Activated CD4-positive, alpha-beta T cell treated with anti-CD3 and anti-CD28 coated beads, Interleukin-2, Interleukin-4, amounts not matched to agents 100 ng/mL and 50 ng/mL, durations not matched to agents 16 hours and 8 hours (primary cell): ENCODE data around the gene ARHGAP29.
A peak's percentile ranks its signal among the peaks of the same experiment; 100 is the strongest.

Experiments used
- DNase-seq: peaks from one replicate; pipeline ENCODE4 v3.0.0-alpha.2; 2020; ENCODE audit warnings: low spot score

ARHGAP29 gene

GRCh38 chr1:94265011-94265422, 27.6 kb upstream of the ARHGAP29 start:
- no peak for DNase-seq

- no peak for DNase-seq
These were observed 23.4 kb upstream of the ARHGAP29 start for GRCh38 chr1:94260635-94261387.

GRCh38 chr1:94259635-94260289, 22.4 kb upstream of the ARHGAP29 start:
- no peak for DNase-seq

- DNase-seq: no peak
These were observed 21.5 kb upstream of the ARHGAP29 start for GRCh38 chr1:94258873-94259331.

GRCh38 chr1:94257444-94257843, 20.1 kb upstream of the ARHGAP29 start:
- DNase-seq: no peak

- no peak for DNase-seq
These were observed 18.1 kb upstream of the ARHGAP29 start for GRCh38 chr1:94255476-94255875.

GRCh38 chr1:94254073-94254810, 16.9 kb upstream of the ARHGAP29 start:
- DNase-seq: no peak

- no peak for DNase-seq
These were observed 16.2 kb upstream of the ARHGAP29 start for GRCh38 chr1:94253456-94254017.

GRCh38 chr1:94250341-94250740, 13.0 kb upstream of the ARHGAP29 start:
- no peak for DNase-seq

- DNase-seq: no peak
These were observed 11.7 kb upstream of the ARHGAP29 start for GRCh38 chr1:94248956-94249688.

- DNase-seq: peak; percentile 12
These were observed 10.0 kb upstream of the ARHGAP29 start for GRCh38 chr1:94247138-94248094.

GRCh38 chr1:94246692-94247137, 9.3 kb upstream of the ARHGAP29 start:
- no peak for DNase-seq

- no peak for DNase-seq
These were observed 8.5 kb upstream of the ARHGAP29 start for GRCh38 chr1:94245747-94246438.

- no peak for DNase-seq
These were observed 7.4 kb upstream of the ARHGAP29 start for GRCh38 chr1:94244816-94245215.

GRCh38 chr1:94243665-94244064, 6.3 kb upstream of the ARHGAP29 start:
- DNase-seq: no peak

- no peak for DNase-seq
These were observed 3.4 kb upstream of the ARHGAP29 start for GRCh38 chr1:94240822-94241221.

- no peak for DNase-seq
These were observed 2.4 kb upstream of the ARHGAP29 start for GRCh38 chr1:94239796-94240195.

- no peak for DNase-seq
These were observed 1.7 kb upstream of the ARHGAP29 start for GRCh38 chr1:94239051-94239450.

- DNase-seq: no peak
These were observed 624 bp downstream of the ARHGAP29 start for GRCh38 chr1:94236630-94237290.
